Hematopoietic multipotent progenitor cell treated with erythropoietin and hydrocortisone succinate and interleukin-3 and kit ligand, for 4 days (in vitro differentiated cells): ENCODE data around the gene PROM2.

ENCODE experiments used
- DNase-seq: peaks from one replicate; pipeline ENCODE4 v3.0.0-alpha.2; 2015

PROM2 gene

GRCh38 chr2:95325026-95325425 is 50.8 kb downstream of the PROM2 start:
- no peak for DNase-seq

GRCh38 chr2:95325590-95326432 is 51.6 kb downstream of the PROM2 start:
- no peak for DNase-seq

- DNase-seq = no peak
Observed at GRCh38 chr2:95326433-95327140, 52.3 kb downstream of the PROM2 start.

GRCh38 chr2:95327861-95328260 is 53.6 kb downstream of the PROM2 start:
- no peak for DNase-seq

- no peak for DNase-seq
Observed at GRCh38 chr2:95328358-95329125, 54.3 kb downstream of the PROM2 start.

GRCh38 chr2:95329401-95329800 is 55.2 kb downstream of the PROM2 start:
- DNase-seq = no peak

GRCh38 chr2:95329891-95330793 is 55.9 kb downstream of the PROM2 start:
- no peak for DNase-seq

- no peak for DNase-seq
Observed at GRCh38 chr2:95330794-95331338, 56.6 kb downstream of the PROM2 start.

GRCh38 chr2:95331606-95332005 is 57.4 kb downstream of the PROM2 start:
- no peak for DNase-seq

GRCh38 chr2:95332036-95332435 is 57.8 kb downstream of the PROM2 start:
- no peak for DNase-seq

GRCh38 chr2:95333056-95333455 is 58.8 kb downstream of the PROM2 start:
- DNase-seq = no peak

GRCh38 chr2:95333888-95334338 is 59.7 kb downstream of the PROM2 start:
- no peak for DNase-seq

GRCh38 chr2:95334916-95335641 is 60.8 kb downstream of the PROM2 start:
- DNase-seq = no peak

GRCh38 chr2:95336406-95336805 is 62.2 kb downstream of the PROM2 start:
- DNase-seq = no peak

- DNase-seq = no peak
Observed at GRCh38 chr2:95337829-95338228, 63.6 kb downstream of the PROM2 start.
